ENCODE measurements around the gene ABCA1. TPM values are rescaled to one million over a fixed set of nuclear protein-coding genes. Genes with fewer than 3 reads are reported as not detected.

The ABCA1 gene
- total RNA-seq, 2 donors from 2014 or later: 21.6 to 34.8 TPM

GRCh38 chr9:104819033-104819432 is 108.9 kb downstream of the ABCA1 start:
- H3K36me3 Mint-ChIP-seq (ENCODE audit: low read depth): peaks cover 87% of the 10 kb centered on the region
- no peaks in the 10 kb centered on the region for H3K9me3 ChIP-seq (ENCODE audit: control insufficient read depth, low read length)
- no peaks in the 10 kb centered on the region for H3K9me3 Mint-ChIP-seq
- H3K27me3 Mint-ChIP-seq (ENCODE audit: insufficient read depth): no peaks in the 10 kb centered on the region
- TF ChIP-seq CTCF (conservative IDR thresholded peaks at IDR 0.05): no peak
- DNase-seq: no peak
- no peaks in the 10 kb centered on the region for H3K4me1 Mint-ChIP-seq
- no peaks in the 10 kb centered on the region for H3K4me1 ChIP-seq (ENCODE audit: control insufficient read depth, insufficient read depth, low read length)
- no peak overlapping the region for H3K27ac Mint-ChIP-seq
- peaks cover 98% of the 10 kb centered on the region for H3K36me3 ChIP-seq (ENCODE audit: control insufficient read depth, insufficient read depth, low read length)
- no peak overlapping the region for H3K27ac ChIP-seq (ENCODE audit: low read depth, low read length)
- no peak overlapping the region for H3K9ac ChIP-seq (ENCODE audit: extremely low read depth, low read length, poor library complexity, severe bottlenecking)
- no peak overlapping the region for H3K4me3 Mint-ChIP-seq
- H3K27me3 ChIP-seq (ENCODE audit: control insufficient read depth, insufficient read depth, low read length, poor library complexity, severe bottlenecking): no peaks in the 10 kb centered on the region
- H3K4me3 ChIP-seq (ENCODE audit: low read length): no peak overlapping the region
- WGBS, 2 experiments (ENCODE audit: insufficient coverage in 1 of 2, insufficient read length in 1 of 2): 92 to 100% methylated on average over 2 to 3 of the region's 3 CpGs

- Histone ChIP-seq H3K9ac (ENCODE audit: extremely low read depth, low read length, poor library complexity, severe bottlenecking) (no peak overlapping the region), H3K4me1 (ENCODE audit: control insufficient read depth, insufficient read depth, low read length) (no peaks in the 10 kb centered on the region), H3K36me3 (ENCODE audit: control insufficient read depth, insufficient read depth, low read length) (peaks cover 98% of the 10 kb centered on the region), H3K27me3 (ENCODE audit: control insufficient read depth, insufficient read depth, low read length, poor library complexity, severe bottlenecking) (no peaks in the 10 kb centered on the region), H3K27ac (ENCODE audit: low read depth, low read length) (no peak overlapping the region), H3K9me3 (ENCODE audit: control insufficient read depth, low read length) (no peaks in the 10 kb centered on the region), H3K4me3 (ENCODE audit: low read length) (no peak overlapping the region)
- Mint-ChIP-seq H3K4me1 (no peaks in the 10 kb centered on the region), H3K9me3 (no peaks in the 10 kb centered on the region), H3K36me3 (ENCODE audit: low read depth) (peaks cover 86% of the 10 kb centered on the region), H3K4me3 (no peak overlapping the region), H3K27me3 (ENCODE audit: insufficient read depth) (no peaks in the 10 kb centered on the region), H3K27ac (no peak overlapping the region)
- WGBS, 2 experiments (ENCODE audit: insufficient coverage in 1 of 2, insufficient read length in 1 of 2): 96 to 100% methylated on average over 1 to 7 of the region's 7 CpGs
- DNase-seq: no peak
- no peak for TF ChIP-seq CTCF (conservative IDR thresholded peaks at IDR 0.05)
These were observed 110.5 kb downstream of the ABCA1 start for GRCh38 chr9:104817437-104817836.

- Mint-ChIP-seq H3K27ac (no peak overlapping the region), H3K9me3 (no peaks in the 10 kb centered on the region), H3K4me3 (no peak overlapping the region), H3K4me1 (no peaks in the 10 kb centered on the region), H3K27me3 (ENCODE audit: insufficient read depth) (no peaks in the 10 kb centered on the region), H3K36me3 (ENCODE audit: low read depth) (peaks cover 82% of the 10 kb centered on the region)
- H3K27ac ChIP-seq (ENCODE audit: low read depth, low read length): no peak overlapping the region
- no peaks in the 10 kb centered on the region for H3K4me1 ChIP-seq (ENCODE audit: control insufficient read depth, insufficient read depth, low read length)
- no peaks in the 10 kb centered on the region for H3K9me3 ChIP-seq (ENCODE audit: control insufficient read depth, low read length)
- WGBS, 2 experiments (ENCODE audit: insufficient coverage in 1 of 2, insufficient read length in 1 of 2): 93 to 95% methylated on average over 6 to 7 of the region's 7 CpGs
- H3K36me3 ChIP-seq (ENCODE audit: control insufficient read depth, insufficient read depth, low read length): peaks cover 98% of the 10 kb centered on the region
- no peak for DNase-seq
- H3K4me3 ChIP-seq (ENCODE audit: low read length): no peak overlapping the region
- no peaks in the 10 kb centered on the region for H3K27me3 ChIP-seq (ENCODE audit: control insufficient read depth, insufficient read depth, low read length, poor library complexity, severe bottlenecking)
- H3K9ac ChIP-seq (ENCODE audit: extremely low read depth, low read length, poor library complexity, severe bottlenecking): no peak overlapping the region
- no peak for TF ChIP-seq CTCF (conservative IDR thresholded peaks at IDR 0.05)
These were observed 111.9 kb downstream of the ABCA1 start for GRCh38 chr9:104815851-104816565.
